ENCODE results near the gene KIAA0232.
"Not testable (repeated sequence)": the region's sequence is repeated elsewhere in the genome, so short reads cannot be mapped to it uniquely, and the experiment has no call there.

DNA sequence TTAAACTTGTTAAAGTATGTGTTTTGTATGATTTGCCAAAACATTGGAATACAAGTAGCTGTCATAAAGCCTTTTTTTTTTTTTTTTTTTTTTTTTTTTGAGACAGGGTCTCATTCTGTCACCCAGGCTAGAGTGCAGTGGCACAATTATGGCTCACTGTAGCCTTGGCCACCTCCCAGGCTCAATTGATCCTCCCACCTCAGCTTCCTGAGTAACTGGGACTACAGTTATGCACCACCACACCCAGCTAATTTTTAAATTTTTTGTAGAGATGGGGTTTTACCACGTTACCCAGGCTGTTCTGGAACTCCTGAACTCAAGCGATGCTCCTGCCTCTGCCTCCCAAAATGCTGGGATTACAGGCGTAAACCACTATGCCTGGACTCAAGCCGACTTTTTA lies 8.7 kb downstream of the KIAA0232 start:
- TF ChIP-seq, protein P1, sequence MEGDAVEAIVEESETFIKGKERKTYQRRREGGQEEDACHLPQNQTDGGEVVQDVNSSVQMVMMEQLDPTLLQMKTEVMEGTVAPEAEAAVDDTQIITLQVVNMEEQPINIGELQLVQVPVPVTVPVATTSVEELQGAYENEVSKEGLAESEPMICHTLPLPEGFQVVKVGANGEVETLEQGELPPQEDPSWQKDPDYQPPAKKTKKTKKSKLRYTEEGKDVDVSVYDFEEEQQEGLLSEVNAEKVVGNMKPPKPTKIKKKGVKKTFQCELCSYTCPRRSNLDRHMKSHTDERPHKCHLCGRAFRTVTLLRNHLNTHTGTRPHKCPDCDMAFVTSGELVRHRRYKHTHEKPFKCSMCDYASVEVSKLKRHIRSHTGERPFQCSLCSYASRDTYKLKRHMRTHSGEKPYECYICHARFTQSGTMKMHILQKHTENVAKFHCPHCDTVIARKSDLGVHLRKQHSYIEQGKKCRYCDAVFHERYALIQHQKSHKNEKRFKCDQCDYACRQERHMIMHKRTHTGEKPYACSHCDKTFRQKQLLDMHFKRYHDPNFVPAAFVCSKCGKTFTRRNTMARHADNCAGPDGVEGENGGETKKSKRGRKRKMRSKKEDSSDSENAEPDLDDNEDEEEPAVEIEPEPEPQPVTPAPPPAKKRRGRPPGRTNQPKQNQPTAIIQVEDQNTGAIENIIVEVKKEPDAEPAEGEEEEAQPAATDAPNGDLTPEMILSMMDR (IDR thresholded peaks at IDR 0.05; ENCODE audit: poor library complexity): not testable (repeated sequence)
- TF ChIP-seq EZH2 (IDR thresholded peaks at IDR 0.05; ENCODE audit: borderline replicate concordance): not testable (repeated sequence)
